ENCODE data around the gene CD74.

Gene CD74

GRCh38 chr5:150408231-150408943 is 4.3 kb downstream of the CD74 start:
- no peak for TF ChIP-seq CTCF (conservative IDR thresholded peaks at IDR 0.05; ENCODE audit: low read length)
- H3K4me3 ChIP-seq (ENCODE audit: low read length) = no peak overlapping the region
- DNase-seq (ENCODE audit: low read depth) = no peak

- TF ChIP-seq CTCF (conservative IDR thresholded peaks at IDR 0.05; ENCODE audit: low read length) = no peak
- no peak for DNase-seq (ENCODE audit: low read depth)
- no peak overlapping the region for H3K4me3 ChIP-seq (ENCODE audit: low read length)
Observed at GRCh38 chr5:150407096-150407720, 5.5 kb downstream of the CD74 start.

GRCh38 chr5:150406723-150407095 is 6.0 kb downstream of the CD74 start:
- H3K4me3 ChIP-seq (ENCODE audit: low read length) = no peak overlapping the region
- TF ChIP-seq CTCF (conservative IDR thresholded peaks at IDR 0.05; ENCODE audit: low read length) = no peak
- DNase-seq (ENCODE audit: low read depth) = no peak

GRCh38 chr5:150406103-150406722 is 6.5 kb downstream of the CD74 start:
- TF ChIP-seq CTCF (conservative IDR thresholded peaks at IDR 0.05; ENCODE audit: low read length) = no peak
- DNase-seq (ENCODE audit: low read depth) = no peak
- no peak overlapping the region for H3K4me3 ChIP-seq (ENCODE audit: low read length)

- no peak overlapping the region for H3K4me3 ChIP-seq (ENCODE audit: low read length)
- no peak for DNase-seq (ENCODE audit: low read depth)
- TF ChIP-seq CTCF (conservative IDR thresholded peaks at IDR 0.05; ENCODE audit: low read length) = no peak
Observed at GRCh38 chr5:150404941-150405816, 7.5 kb downstream of the CD74 start.

- H3K4me3 ChIP-seq (ENCODE audit: low read length) = no peak overlapping the region
- no peak for DNase-seq (ENCODE audit: low read depth)
- TF ChIP-seq CTCF (conservative IDR thresholded peaks at IDR 0.05; ENCODE audit: low read length) = no peak
Observed at GRCh38 chr5:150404535-150404934, 8.2 kb downstream of the CD74 start.

Data from AG10803 (cell line).